TTC549 (cell line): ENCODE results near the gene KRTAP5-2.
"Not testable (repeated sequence)": the region's sequence is repeated elsewhere in the genome, so short reads cannot be mapped to it uniquely, and the experiment has no call there.

Source experiments
- FAIRE-seq: peaks from 2 replicates; lab custom pipeline; 2012; peaks lifted over from hg19 to GRCh38; lab: Jason Lieb, UNC

Gene KRTAP5-2

GRCh38 chr11:1597994-1598380 lies at the start of gene KRTAP5-2:
Gene KRTAP5-2 (minus strand): TSS chr11:1598294. CDS start chr11:1598250, 44 bp downstream.
- no peak for FAIRE-seq

GRCh38 chr11:1646540-1646939 lies 48.4 kb upstream of the KRTAP5-2 start:
- not testable (repeated sequence) for FAIRE-seq

- no peak for FAIRE-seq
Measured at GRCh38 chr11:1645357-1645821, 47.3 kb upstream of the KRTAP5-2 start.

GRCh38 chr11:1644601-1645356 lies 46.7 kb upstream of the KRTAP5-2 start:
- FAIRE-seq, result no peak

- FAIRE-seq, result no peak
Measured at GRCh38 chr11:1643146-1643690, 45.1 kb upstream of the KRTAP5-2 start.

- FAIRE-seq, result no peak
Measured at GRCh38 chr11:1642288-1643145, 44.4 kb upstream of the KRTAP5-2 start.

GRCh38 chr11:1641096-1641495 lies 43.0 kb upstream of the KRTAP5-2 start:
- FAIRE-seq, result no peak

GRCh38 chr11:1640076-1640946 lies 42.2 kb upstream of the KRTAP5-2 start:
- no peak for FAIRE-seq

- no peak for FAIRE-seq
Measured at GRCh38 chr11:1639666-1640065, 41.6 kb upstream of the KRTAP5-2 start.

GRCh38 chr11:1639102-1639620 lies 41.1 kb upstream of the KRTAP5-2 start:
- no peak for FAIRE-seq

- no peak for FAIRE-seq
Measured at GRCh38 chr11:1638344-1638743, 40.2 kb upstream of the KRTAP5-2 start.

- FAIRE-seq, result no peak
Measured at GRCh38 chr11:1637628-1638027, 39.5 kb upstream of the KRTAP5-2 start.

GRCh38 chr11:1636291-1636950 lies 38.3 kb upstream of the KRTAP5-2 start:
- no peak for FAIRE-seq

GRCh38 chr11:1633864-1634263 lies 35.8 kb upstream of the KRTAP5-2 start:
- FAIRE-seq, result no peak

GRCh38 chr11:1632053-1632714 lies 34.1 kb upstream of the KRTAP5-2 start:
- no peak for FAIRE-seq

GRCh38 chr11:1631066-1631568 lies 33.0 kb upstream of the KRTAP5-2 start:
- no peak for FAIRE-seq

- FAIRE-seq, result no peak
Measured at GRCh38 chr11:1630271-1630670, 32.2 kb upstream of the KRTAP5-2 start.

- FAIRE-seq, result no peak
Measured at GRCh38 chr11:1629326-1630185, 31.5 kb upstream of the KRTAP5-2 start, which contains the start of gene KRTAP5-5. Gene KRTAP5-5 (plus strand): TSS chr11:1629775. CDS start chr11:1629841, 66 bp downstream.
